Stimulated activated naive CD4-positive, alpha-beta T cell (primary cell): Measurements from ENCODE around the gene NAAA.
A peak's percentile ranks its signal among the peaks of the same experiment; 100 is the strongest.
"Not testable (repeated sequence)": the region's sequence is repeated elsewhere in the genome, so short reads cannot be mapped to it uniquely, and the experiment has no call there.

ENCODE experiments used
- DNase-seq, 6 experiments: peaks; one replicate each; lab custom pipeline; 2025; lab: John Stamatoyannopoulos, UW

Gene NAAA

GRCh38 chr4:75940692-75941253 lies at the start of gene NAAA:
Gene NAAA (minus strand): TSS chr4:75941013. CDS start chr4:75940949, 64 bp downstream.
- DNase-seq, result peak; percentile 46 to 82 (median 71)

GRCh38 chr4:75989846-75990528 lies 49.2 kb upstream of the NAAA start:
- DNase-seq, result no peak

GRCh38 chr4:75985116-75985515 lies 44.3 kb upstream of the NAAA start:
- DNase-seq, result no peak

- no peak for DNase-seq
These were observed 39.8 kb upstream of the NAAA start for GRCh38 chr4:75980576-75980975.

GRCh38 chr4:75976177-75976576 lies 35.4 kb upstream of the NAAA start:
- no peak for DNase-seq

GRCh38 chr4:75973766-75974165 lies 33.0 kb upstream of the NAAA start:
- DNase-seq, result no peak

GRCh38 chr4:75968084-75968483 lies 27.3 kb upstream of the NAAA start:
- DNase-seq, result no peak

GRCh38 chr4:75963558-75963957 lies 22.7 kb upstream of the NAAA start:
- DNase-seq, result no peak

GRCh38 chr4:75962072-75962471 lies 21.3 kb upstream of the NAAA start:
- not testable (repeated sequence) for DNase-seq

- DNase-seq, result not testable (repeated sequence)
These were observed 17.7 kb upstream of the NAAA start for GRCh38 chr4:75958546-75958945.

GRCh38 chr4:75954811-75955210 lies 14.0 kb upstream of the NAAA start:
- not testable (repeated sequence) for DNase-seq

GRCh38 chr4:75953509-75953908 lies 12.7 kb upstream of the NAAA start:
- no peak for DNase-seq

GRCh38 chr4:75950213-75950815 lies 9.5 kb upstream of the NAAA start:
- DNase-seq, result no peak

GRCh38 chr4:75948822-75949444 lies 8.1 kb upstream of the NAAA start:
- no peak for DNase-seq

- peak; percentile 49 to 82 (median 74) for DNase-seq
These were observed 722 bp downstream of the NAAA start for GRCh38 chr4:75939890-75940691.

GRCh38 chr4:75935628-75936027 lies 5.2 kb downstream of the NAAA start:
- no peak for DNase-seq

- DNase-seq, result no peak
These were observed 10.7 kb downstream of the NAAA start for GRCh38 chr4:75930152-75930551.

- DNase-seq, result not testable (repeated sequence)
These were observed 15.9 kb downstream of the NAAA start for GRCh38 chr4:75924916-75925315.

GRCh38 chr4:75924309-75924827 lies 16.4 kb downstream of the NAAA start:
- DNase-seq, result no peak

- no peak for DNase-seq
These were observed 18.2 kb downstream of the NAAA start for GRCh38 chr4:75922588-75922987.

- no peak for DNase-seq
These were observed 18.9 kb downstream of the NAAA start for GRCh38 chr4:75921910-75922309.

- DNase-seq, result no peak
These were observed 20.5 kb downstream of the NAAA start for GRCh38 chr4:75920327-75920726.
